CD4-positive, alpha-beta T cell treated with Interferon alpha-2 for 1 hour (primary cell): ENCODE measurements around the gene RTN4RL1.

ENCODE experiments used
- DNase-seq, 2 donors: peaks; one replicate each; pipeline ENCODE4 v3.0.0-alpha.2; 2020 to 2022

RTN4RL1 gene

GRCh38 chr17:1946021-1946932, 78.9 kb downstream of the RTN4RL1 start:
- no peak for DNase-seq

- no peak for DNase-seq
Measured at GRCh38 chr17:1945621-1946020, 79.5 kb downstream of the RTN4RL1 start.

GRCh38 chr17:1943436-1943831, 81.7 kb downstream of the RTN4RL1 start:
- no peak for DNase-seq

- DNase-seq = no peak
Measured at GRCh38 chr17:1942666-1943435, 82.3 kb downstream of the RTN4RL1 start.

- no peak for DNase-seq
Measured at GRCh38 chr17:1942066-1942365, 83.1 kb downstream of the RTN4RL1 start.

- no peak for DNase-seq
Measured at GRCh38 chr17:1941272-1942065, 83.7 kb downstream of the RTN4RL1 start.

- DNase-seq = no peak
Measured at GRCh38 chr17:1940810-1941185, 84.3 kb downstream of the RTN4RL1 start.

- no peak for DNase-seq
Measured at GRCh38 chr17:1939981-1940809, 84.9 kb downstream of the RTN4RL1 start.

GRCh38 chr17:1937461-1937860, 87.7 kb downstream of the RTN4RL1 start:
- DNase-seq = no peak

- DNase-seq = no peak
Measured at GRCh38 chr17:1936766-1937165, 88.4 kb downstream of the RTN4RL1 start.

GRCh38 chr17:1934901-1935300, 90.2 kb downstream of the RTN4RL1 start:
- no peak for DNase-seq

GRCh38 chr17:1933875-1934715, 91.0 kb downstream of the RTN4RL1 start:
- DNase-seq = no peak

GRCh38 chr17:1931844-1932579, 93.1 kb downstream of the RTN4RL1 start:
- DNase-seq = no peak

GRCh38 chr17:1930337-1930645, 94.8 kb downstream of the RTN4RL1 start:
- DNase-seq = no peak

- no peak for DNase-seq
Measured at GRCh38 chr17:1928976-1929375, 96.2 kb downstream of the RTN4RL1 start.

GRCh38 chr17:1920948-1921351, 104.2 kb downstream of the RTN4RL1 start:
- DNase-seq = no peak

GRCh38 chr17:1919201-1919600, 105.9 kb downstream of the RTN4RL1 start:
- DNase-seq = no peak

- DNase-seq = no peak
Measured at GRCh38 chr17:1918346-1919162, 106.6 kb downstream of the RTN4RL1 start.

- no peak for DNase-seq
Measured at GRCh38 chr17:1916963-1917715, 108.0 kb downstream of the RTN4RL1 start.
